ENCODE results near the gene FMO3. TPM values are rescaled to one million over a fixed set of nuclear protein-coding genes. Genes with fewer than 3 reads are reported as not detected.

The FMO3 gene
- total RNA-seq, 3 donors from 2014 or later: 5.3 to 19.3 (median 6.1) TPM

DNA sequence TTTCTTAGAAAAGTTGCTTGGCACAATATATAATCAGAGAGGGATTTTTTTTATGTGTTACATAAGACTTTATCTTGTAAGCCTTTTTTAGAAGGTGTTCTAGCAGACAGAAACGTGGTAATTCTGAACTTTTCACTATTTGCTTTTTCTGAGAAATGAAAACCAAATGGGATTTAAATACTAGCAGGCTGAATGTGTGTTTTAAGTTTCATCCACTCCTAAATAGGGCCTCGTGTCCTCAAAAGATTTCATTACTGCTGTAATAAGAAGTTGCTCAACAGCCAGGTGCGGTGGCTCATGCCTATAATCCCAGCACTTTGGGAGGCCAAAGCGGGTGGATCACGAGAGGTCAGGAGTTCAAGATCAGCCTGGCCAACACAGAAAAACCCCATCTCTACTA, 49.7 kb downstream of the FMO3 start:
- H3K27me3 ChIP-seq: no peaks in the 10 kb centered on the region
- no peak for DNase-seq (ENCODE audit: low spot score in 2 of 2)
- peak overlapping the region; percentile 85 to 94 for H3K27ac ChIP-seq
- H3K4me3 ChIP-seq: no peak overlapping the region
- H3K36me3 ChIP-seq: no peaks in the 10 kb centered on the region
- peaks cover 6 to 16% of the 10 kb centered on the region in 2 donors for H3K4me1 ChIP-seq
- TF ChIP-seq POLR2A (IDR thresholded peaks at IDR 0.05) (no peak), POLR2AphosphoS5 (IDR thresholded peaks at IDR 0.05) (peak in 1 of 3 donors; percentile 27)
- TF ChIP-seq, protein P1, sequence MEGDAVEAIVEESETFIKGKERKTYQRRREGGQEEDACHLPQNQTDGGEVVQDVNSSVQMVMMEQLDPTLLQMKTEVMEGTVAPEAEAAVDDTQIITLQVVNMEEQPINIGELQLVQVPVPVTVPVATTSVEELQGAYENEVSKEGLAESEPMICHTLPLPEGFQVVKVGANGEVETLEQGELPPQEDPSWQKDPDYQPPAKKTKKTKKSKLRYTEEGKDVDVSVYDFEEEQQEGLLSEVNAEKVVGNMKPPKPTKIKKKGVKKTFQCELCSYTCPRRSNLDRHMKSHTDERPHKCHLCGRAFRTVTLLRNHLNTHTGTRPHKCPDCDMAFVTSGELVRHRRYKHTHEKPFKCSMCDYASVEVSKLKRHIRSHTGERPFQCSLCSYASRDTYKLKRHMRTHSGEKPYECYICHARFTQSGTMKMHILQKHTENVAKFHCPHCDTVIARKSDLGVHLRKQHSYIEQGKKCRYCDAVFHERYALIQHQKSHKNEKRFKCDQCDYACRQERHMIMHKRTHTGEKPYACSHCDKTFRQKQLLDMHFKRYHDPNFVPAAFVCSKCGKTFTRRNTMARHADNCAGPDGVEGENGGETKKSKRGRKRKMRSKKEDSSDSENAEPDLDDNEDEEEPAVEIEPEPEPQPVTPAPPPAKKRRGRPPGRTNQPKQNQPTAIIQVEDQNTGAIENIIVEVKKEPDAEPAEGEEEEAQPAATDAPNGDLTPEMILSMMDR (IDR thresholded peaks at IDR 0.05): no peak
- intact Hi-C loops (cut with DNase I; ENCODE audit: low total_unique reads): loop anchor here (1.0 kb wide), 1 partner anchor 32 kb away; no protein-coding TSS in a partner anchor
- no peaks in the 10 kb centered on the region for H3K9me3 ChIP-seq

DNA sequence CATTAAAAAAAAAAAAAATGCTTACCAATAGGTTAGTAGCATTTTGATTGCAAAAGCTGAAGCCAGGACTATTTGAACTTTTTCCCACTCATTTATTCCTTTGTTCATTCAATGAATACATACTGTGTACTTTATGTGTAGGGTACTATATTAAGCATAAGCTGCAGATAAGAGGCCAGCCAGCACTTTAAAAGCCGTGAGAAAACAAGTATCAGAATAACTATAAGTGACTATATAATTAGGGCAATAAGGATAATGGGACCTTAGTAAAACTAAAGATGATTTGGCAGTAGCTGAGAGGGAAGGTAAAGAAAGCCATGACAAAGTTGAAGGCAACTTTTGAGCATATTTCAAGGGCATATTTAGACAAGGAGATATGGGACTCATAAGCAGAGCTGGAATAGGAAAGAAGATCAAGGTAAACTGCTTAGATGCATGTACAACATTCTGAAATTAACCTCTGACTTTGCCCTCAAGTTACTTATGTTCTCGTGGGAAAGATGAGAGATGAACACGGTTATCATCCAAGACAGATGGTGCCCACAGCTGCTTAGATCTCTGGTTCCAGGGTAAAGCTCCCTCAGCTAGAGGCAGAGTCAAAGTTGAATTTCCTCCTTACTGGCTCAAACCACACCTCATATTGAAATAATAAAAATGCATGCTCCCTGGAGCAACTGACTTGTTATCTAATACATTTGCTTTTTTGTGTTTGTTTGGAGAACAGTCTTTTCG, 50.4 kb downstream of the FMO3 start:
- peak overlapping the region; percentile 85 to 94 for H3K27ac ChIP-seq
- no peaks in the 10 kb centered on the region for H3K27me3 ChIP-seq
- H3K9me3 ChIP-seq: no peaks in the 10 kb centered on the region
- no peak overlapping the region for H3K4me3 ChIP-seq
- intact Hi-C loops (cut with DNase I; ENCODE audit: low total_unique reads): loop anchor here (1.0 kb wide), 1 partner anchor 33 kb away; no protein-coding TSS in a partner anchor
- no peak for DNase-seq (ENCODE audit: low spot score in 2 of 2)
- no peaks in the 10 kb centered on the region for H3K36me3 ChIP-seq
- TF ChIP-seq POLR2A (IDR thresholded peaks at IDR 0.05) (no peak), POLR2AphosphoS5 (IDR thresholded peaks at IDR 0.05) (no peak)
- TF ChIP-seq, protein P1 (IDR thresholded peaks at IDR 0.05): no peak
- H3K4me1 ChIP-seq: peaks cover 6 to 16% of the 10 kb centered on the region in 2 donors

- Histone ChIP-seq H3K27me3 (no peaks in the 10 kb centered on the region), H3K4me3 (peak overlapping the region in 1 of 3 donors; percentile 49), H3K9me3 (no peaks in the 10 kb centered on the region), H3K36me3 (no peaks in the 10 kb centered on the region), H3K27ac (peak overlapping the region; percentile 85 to 94), H3K4me1 (peaks cover 6 to 16% of the 10 kb centered on the region in 2 donors)
- TF ChIP-seq POLR2AphosphoS5 (IDR thresholded peaks at IDR 0.05) (peak; percentile 88 to 96 (median 91)), POLR2A (IDR thresholded peaks at IDR 0.05) (no peak)
- TF ChIP-seq, protein P1 (IDR thresholded peaks at IDR 0.05): no peak
- DNase-seq (ENCODE audit: low spot score in 2 of 2): peak in 1 of 2 donors; percentile 82
- intact Hi-C loops (cut with DNase I; ENCODE audit: low total_unique reads): no loop called here
Observed at GRCh38 chr1:171141688-171142415, 51.1 kb downstream of the FMO3 start.

- Histone ChIP-seq H3K9me3 (no peaks in the 10 kb centered on the region), H3K4me1 (peaks cover 6 to 12% of the 10 kb centered on the region in 2 donors), H3K27me3 (no peaks in the 10 kb centered on the region), H3K36me3 (no peaks in the 10 kb centered on the region), H3K27ac (peak overlapping the region; percentile 85 to 94), H3K4me3 (peak overlapping the region in 2 of 3 donors; percentile 13 to 49)
- DNase-seq (ENCODE audit: low spot score in 2 of 2): peak in 1 of 2 donors; percentile 47
- TF ChIP-seq, protein P1 (IDR thresholded peaks at IDR 0.05): peak in 1 of 3 donors; percentile 20
- TF ChIP-seq POLR2A (IDR thresholded peaks at IDR 0.05): no peak
- TF ChIP-seq POLR2AphosphoS5 (IDR thresholded peaks at IDR 0.05): no peak
- intact Hi-C loops (cut with DNase I; ENCODE audit: low total_unique reads): no loop called here
Observed at GRCh38 chr1:171142416-171143385, 52.0 kb downstream of the FMO3 start.

All from breast epithelium (tissue), 4 donors.